AG10803 (cell line): Measurements from ENCODE around the gene PGM2L1.

Experiments
- DNase-seq: peaks from one replicate; pipeline ENCODE4 v3.0.0; 2010; ENCODE audit warnings: low read depth
- H3K4me3 ChIP-seq: 2 replicates; pipeline ENCODE4 v1.5.1; 2011; ENCODE audit warnings: mild to moderate bottlenecking, low read length, control low read depth
- TF ChIP-seq, protein P1 (sequence below): conservative IDR thresholded peaks from 2 replicates; pipeline ENCODE4 v1.5.1; 2011; ENCODE audit warnings: mild to moderate bottlenecking, low read length, control low read depth, inconsistent platforms

The PGM2L1 gene

GRCh38 chr11:74400606-74401005 is 2.4 kb upstream of the PGM2L1 start:
- DNase-seq, result no peak
- H3K4me3 ChIP-seq, result no peak overlapping the region

GRCh38 chr11:74397501-74398243 is 561 bp downstream of the PGM2L1 start:
- H3K4me3 ChIP-seq, result peak overlapping the region; percentile 90
- DNase-seq, result no peak
- TF ChIP-seq, protein P1, sequence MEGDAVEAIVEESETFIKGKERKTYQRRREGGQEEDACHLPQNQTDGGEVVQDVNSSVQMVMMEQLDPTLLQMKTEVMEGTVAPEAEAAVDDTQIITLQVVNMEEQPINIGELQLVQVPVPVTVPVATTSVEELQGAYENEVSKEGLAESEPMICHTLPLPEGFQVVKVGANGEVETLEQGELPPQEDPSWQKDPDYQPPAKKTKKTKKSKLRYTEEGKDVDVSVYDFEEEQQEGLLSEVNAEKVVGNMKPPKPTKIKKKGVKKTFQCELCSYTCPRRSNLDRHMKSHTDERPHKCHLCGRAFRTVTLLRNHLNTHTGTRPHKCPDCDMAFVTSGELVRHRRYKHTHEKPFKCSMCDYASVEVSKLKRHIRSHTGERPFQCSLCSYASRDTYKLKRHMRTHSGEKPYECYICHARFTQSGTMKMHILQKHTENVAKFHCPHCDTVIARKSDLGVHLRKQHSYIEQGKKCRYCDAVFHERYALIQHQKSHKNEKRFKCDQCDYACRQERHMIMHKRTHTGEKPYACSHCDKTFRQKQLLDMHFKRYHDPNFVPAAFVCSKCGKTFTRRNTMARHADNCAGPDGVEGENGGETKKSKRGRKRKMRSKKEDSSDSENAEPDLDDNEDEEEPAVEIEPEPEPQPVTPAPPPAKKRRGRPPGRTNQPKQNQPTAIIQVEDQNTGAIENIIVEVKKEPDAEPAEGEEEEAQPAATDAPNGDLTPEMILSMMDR, result peak; percentile 23

More at GRCh38 chr11:74400606-74401005, 2.4 kb upstream of the PGM2L1 start:
- TF ChIP-seq, protein P1, result no peak

- no peak overlapping the region for H3K4me3 ChIP-seq
- no peak for DNase-seq
- TF ChIP-seq, protein P1, result no peak
These were observed 6.0 kb downstream of the PGM2L1 start for GRCh38 chr11:74392256-74392655.

DNA sequence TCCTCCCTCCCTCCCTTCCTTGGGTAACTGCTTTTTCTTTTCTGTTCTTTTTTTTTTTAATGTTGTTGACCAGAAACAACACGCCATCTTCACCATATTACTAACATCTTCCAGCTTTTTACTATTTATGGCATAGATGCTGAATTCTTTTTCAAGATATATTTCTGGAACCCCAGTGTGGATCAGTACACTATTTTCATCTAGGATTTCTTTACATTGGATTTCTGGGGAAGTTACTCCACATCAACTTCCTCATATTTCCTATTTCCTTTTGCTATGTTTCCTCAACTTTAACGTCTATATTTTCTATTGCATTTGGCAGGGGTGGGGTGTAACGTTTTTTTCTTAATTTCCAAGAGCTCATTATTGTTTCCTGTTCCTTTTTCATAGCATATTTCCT is 7.0 kb downstream of the PGM2L1 start:
- DNase-seq, result no peak
- TF ChIP-seq, protein P1, result no peak
- H3K4me3 ChIP-seq, result no peak overlapping the region

DNA sequence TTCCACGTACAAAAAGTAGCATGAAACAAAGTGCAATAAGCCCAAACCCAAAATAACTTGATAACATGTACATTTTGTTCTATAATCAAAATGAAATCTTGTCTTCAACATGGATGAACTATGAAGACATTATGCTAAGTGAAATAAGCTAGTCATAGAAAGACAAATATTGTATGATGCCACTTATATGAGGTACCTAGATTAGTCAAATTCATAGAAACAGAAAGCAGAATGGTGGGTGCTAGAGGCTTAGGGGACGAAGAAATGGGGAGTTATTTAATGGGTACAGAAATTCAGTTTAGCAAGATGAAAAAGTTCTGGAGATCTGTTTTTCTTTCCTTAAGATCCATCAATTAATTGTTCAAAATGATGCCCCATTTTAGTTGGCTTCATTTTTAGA is 7.5 kb downstream of the PGM2L1 start:
- TF ChIP-seq, protein P1, result no peak
- no peak for DNase-seq
- H3K4me3 ChIP-seq, result no peak overlapping the region

DNA sequence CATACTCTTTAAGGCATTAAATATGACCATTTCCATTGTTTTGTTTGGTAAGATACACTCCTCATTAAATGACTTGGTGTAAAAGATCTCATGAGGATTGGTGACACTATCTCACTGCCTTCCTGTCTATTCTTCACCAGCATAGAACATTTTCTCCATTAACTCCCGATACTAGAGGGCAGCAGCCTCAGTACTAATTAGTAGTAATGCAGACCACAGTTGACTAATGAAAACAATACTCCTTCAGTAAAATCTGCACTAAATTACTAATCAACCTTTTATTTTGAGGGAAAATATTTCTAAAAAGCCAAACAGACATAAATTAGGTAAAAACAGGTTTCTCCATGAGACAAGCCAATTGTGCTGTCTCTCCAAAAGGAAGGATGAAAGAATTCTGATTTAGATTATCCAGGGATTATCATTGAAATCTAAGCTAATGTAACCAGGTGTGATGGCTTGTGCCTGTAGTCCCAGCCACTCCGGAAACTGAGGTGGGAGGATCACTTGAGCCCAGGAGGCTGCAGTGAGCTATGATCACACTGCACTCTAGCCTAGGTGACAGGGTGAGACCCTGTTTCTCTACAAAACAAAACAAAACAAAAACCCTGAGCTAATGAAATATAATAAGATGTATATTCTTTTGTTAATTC is 9.4 kb downstream of the PGM2L1 start:
- no peak overlapping the region for H3K4me3 ChIP-seq
- DNase-seq, result peak; percentile 46
- TF ChIP-seq, protein P1, result peak; percentile 82

DNA sequence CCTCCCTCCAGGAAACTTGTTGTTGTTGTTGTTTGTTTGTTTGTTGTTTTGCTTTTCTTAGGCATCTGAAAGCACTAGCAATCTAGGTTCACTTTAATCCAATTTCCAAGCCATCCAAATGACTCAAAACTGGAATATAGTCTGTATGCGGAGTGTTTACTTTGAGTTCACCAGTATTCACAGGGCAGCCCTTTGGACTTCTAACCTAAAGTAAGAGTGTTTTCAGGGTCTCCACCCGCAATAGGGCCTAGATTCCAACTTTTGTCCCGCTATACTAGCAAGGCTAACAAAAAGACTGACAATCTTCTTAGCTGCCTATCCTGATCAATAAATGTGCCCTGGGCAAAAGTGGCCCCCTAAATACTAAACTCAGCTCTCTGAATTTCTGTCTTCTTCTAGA is 13.6 kb downstream of the PGM2L1 start:
- H3K4me3 ChIP-seq, result no peak overlapping the region
- TF ChIP-seq, protein P1, result no peak
- DNase-seq, result no peak
